Activated T-cell treated with anti-CD3 and anti-CD28 coated beads for 48 hours (primary cell): ENCODE data around the gene APOC3.
A peak's percentile ranks its signal among the peaks of the same experiment; 100 is the strongest.
"Not testable (repeated sequence)": the region's sequence is repeated elsewhere in the genome, so short reads cannot be mapped to it uniquely, and the experiment has no call there.

Experiments used
- DNase-seq: peaks from one replicate; pipeline ENCODE4 v3.0.0-alpha.2; 2020; ENCODE audit warnings: low read depth

The APOC3 gene

GRCh38 chr11:116829525-116830183 is at the start of gene APOC3:
APOC3 (plus strand) TSS chr11:116829907; CDS start chr11:116830583, 676 bp downstream.
- DNase-seq = no peak

- DNase-seq = no peak
Observed at GRCh38 chr11:116782728-116783127, 47.0 kb upstream of the APOC3 start.

- DNase-seq = no peak
Observed at GRCh38 chr11:116786326-116786725, 43.4 kb upstream of the APOC3 start.

- no peak for DNase-seq
Observed at GRCh38 chr11:116786966-116787365, 42.7 kb upstream of the APOC3 start.

- no peak for DNase-seq
Observed at GRCh38 chr11:116787436-116787785, 42.3 kb upstream of the APOC3 start.

GRCh38 chr11:116787786-116788486 is 41.8 kb upstream of the APOC3 start, which contains the start of gene ZPR1:
ZPR1 (minus strand) TSS chr11:116788023; CDS start chr11:116787990, 33 bp downstream.
- DNase-seq = peak; percentile 80

GRCh38 chr11:116788534-116788933 is 41.2 kb upstream of the APOC3 start:
- DNase-seq = no peak

- DNase-seq = no peak
Observed at GRCh38 chr11:116788975-116789374, 40.7 kb upstream of the APOC3 start.

GRCh38 chr11:116790167-116791001 is 39.3 kb upstream of the APOC3 start:
- no peak for DNase-seq

- DNase-seq = peak; percentile 74
Observed at GRCh38 chr11:116791002-116791812, 38.5 kb upstream of the APOC3 start.

GRCh38 chr11:116791813-116792143 is 37.9 kb upstream of the APOC3 start, which contains the start of gene APOA5:
APOA5 (minus strand) TSS chr11:116791879; CDS start chr11:116791860, 19 bp downstream.
- no peak for DNase-seq

- DNase-seq = no peak
Observed at GRCh38 chr11:116792144-116792868, 37.4 kb upstream of the APOC3 start.

GRCh38 chr11:116792869-116793771 is 36.6 kb upstream of the APOC3 start:
- DNase-seq = no peak

GRCh38 chr11:116793772-116794097 is 36.0 kb upstream of the APOC3 start:
- no peak for DNase-seq

GRCh38 chr11:116794851-116795250 is 34.9 kb upstream of the APOC3 start:
- no peak for DNase-seq

- no peak for DNase-seq
Observed at GRCh38 chr11:116796548-116796947, 33.2 kb upstream of the APOC3 start.

GRCh38 chr11:116797816-116798215 is 31.9 kb upstream of the APOC3 start:
- no peak for DNase-seq

- no peak for DNase-seq
Observed at GRCh38 chr11:116798368-116798767, 31.3 kb upstream of the APOC3 start.

- DNase-seq = no peak
Observed at GRCh38 chr11:116800610-116801009, 29.1 kb upstream of the APOC3 start.

- DNase-seq = not testable (repeated sequence)
Observed at GRCh38 chr11:116801662-116802061, 28.0 kb upstream of the APOC3 start.
